ENCODE measurements around the gene PRDM16.

The PRDM16 gene

DNA sequence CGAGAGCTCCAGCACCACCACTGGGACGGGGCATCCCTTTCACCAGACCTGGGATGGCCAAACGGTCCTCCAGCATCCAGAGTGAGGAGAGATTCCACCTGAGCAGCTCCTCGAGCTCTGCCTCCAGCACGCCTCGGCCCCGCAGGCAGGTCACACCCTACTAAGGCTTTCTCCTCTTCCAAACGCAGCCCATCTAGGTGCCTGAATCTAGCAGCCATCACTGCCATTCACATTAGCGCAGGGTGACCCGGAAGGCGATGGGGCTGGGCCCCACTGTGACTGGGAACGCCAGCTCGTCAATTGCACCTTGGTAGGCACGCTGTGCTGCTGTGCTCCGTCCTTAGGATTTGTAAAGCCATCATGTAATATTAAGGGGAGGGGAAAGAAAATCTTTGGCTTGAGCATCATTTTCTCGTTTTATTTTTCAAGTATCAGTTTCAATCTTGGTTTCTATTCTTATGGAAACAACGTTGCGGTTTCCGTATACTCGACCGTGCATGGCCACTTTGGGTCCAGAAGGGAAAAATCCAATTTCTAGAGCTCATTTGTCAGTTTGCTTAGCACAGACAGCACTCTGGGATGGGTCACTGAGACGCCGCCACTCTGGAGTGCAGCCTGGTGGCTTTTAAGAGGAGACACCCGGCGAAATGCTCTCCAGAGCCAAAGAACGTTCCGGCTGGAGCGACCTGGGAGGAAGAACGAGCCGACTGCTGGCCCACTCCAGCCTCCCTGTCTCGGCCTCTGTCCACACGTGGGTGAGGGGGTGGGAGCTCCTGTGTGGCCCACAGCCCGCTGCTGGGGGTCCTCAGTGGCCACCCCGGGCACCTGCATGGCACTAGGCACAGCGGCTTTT is 173.6 kb downstream of the PRDM16 start:
- DNase-seq (ENCODE audit: low read depth, low spot score): no peak

- DNase-seq (ENCODE audit: low read depth, low spot score): no peak
Measured at GRCh38 chr1:3243304-3243703, 174.3 kb downstream of the PRDM16 start.

GRCh38 chr1:3244025-3244926 is 175.3 kb downstream of the PRDM16 start:
- DNase-seq (ENCODE audit: low read depth, low spot score): no peak

- DNase-seq (ENCODE audit: low read depth, low spot score): no peak
Measured at GRCh38 chr1:3244927-3245315, 175.9 kb downstream of the PRDM16 start.

DNA sequence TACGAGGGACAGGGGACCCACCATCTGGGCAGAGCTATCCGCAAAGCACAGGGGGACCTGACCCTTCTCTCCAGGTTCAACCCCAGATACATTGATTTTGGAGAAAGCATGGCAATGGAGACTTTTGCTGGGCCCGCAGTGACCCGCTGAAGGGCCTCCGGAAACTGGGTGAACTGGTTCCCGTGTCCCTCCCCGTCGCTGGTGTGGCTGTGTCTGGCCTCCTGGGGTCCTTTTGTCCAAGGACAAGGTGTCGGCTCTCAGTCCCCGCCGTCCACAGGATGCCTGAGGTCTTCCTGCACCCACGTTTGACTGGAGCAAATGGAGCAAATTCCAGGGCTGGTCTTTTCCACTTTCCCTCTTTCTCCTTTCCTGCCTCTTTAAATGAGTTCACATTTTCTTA is 176.3 kb downstream of the PRDM16 start:
- no peak for DNase-seq (ENCODE audit: low read depth, low spot score)

- no peak for DNase-seq (ENCODE audit: low read depth, low spot score)
Measured at GRCh38 chr1:3245768-3246167, 176.8 kb downstream of the PRDM16 start.

DNA sequence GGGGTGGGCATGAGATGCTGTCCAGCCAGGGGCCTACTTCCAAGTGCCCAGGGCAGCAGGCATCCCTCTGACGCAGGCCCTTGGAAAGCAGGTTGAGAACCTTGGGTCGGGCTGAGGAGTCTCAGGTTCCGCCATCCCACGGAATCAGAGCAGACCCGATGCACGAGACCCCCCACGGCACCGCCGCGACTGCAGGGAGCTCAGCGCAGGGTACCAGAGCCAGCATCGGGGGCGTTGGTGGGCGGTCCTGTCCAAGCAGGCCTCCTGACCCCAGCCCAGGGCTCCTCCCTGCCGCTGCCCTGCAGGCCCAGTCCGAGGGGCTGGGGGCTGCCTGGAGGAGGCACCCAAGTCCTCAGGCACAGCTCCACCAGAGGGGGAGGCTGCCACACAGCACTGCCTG is 177.2 kb downstream of the PRDM16 start:
- no peak for DNase-seq (ENCODE audit: low read depth, low spot score)

DNA sequence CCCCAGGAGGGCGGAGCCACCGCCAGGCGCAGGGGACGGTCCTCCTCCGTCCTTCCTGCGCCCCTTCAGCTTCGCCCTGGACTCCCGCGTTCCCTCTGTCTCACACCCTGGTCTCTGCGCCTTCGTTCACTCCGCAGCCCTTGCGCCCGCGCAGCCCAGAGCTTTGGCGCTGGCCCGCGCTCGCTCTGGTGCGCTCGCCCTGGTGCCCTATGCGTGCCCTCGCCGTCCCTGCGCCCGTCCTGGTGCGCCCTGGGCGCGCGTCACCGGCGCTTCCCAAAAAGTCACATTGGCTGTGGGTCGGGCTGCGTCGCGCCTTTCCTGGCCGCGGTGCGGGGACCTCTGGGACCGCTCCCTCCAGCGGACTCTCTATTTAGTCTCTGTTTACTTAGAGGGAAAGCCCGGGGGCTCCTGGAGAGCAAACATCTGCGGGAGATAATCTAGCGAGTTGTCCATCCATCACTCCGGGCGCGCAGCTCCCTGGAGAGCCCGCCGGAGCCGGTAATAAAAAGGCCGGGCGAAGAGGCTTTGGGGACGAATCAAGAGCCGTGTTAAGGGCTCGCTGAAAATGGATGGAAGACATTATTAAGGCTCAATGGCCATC is 178.6 kb downstream of the PRDM16 start:
- no peak for DNase-seq (ENCODE audit: low read depth, low spot score)

- DNase-seq (ENCODE audit: low read depth, low spot score): no peak
Measured at GRCh38 chr1:3248155-3249141, 179.4 kb downstream of the PRDM16 start.

- no peak for DNase-seq (ENCODE audit: low read depth, low spot score)
Measured at GRCh38 chr1:3249231-3249630, 180.2 kb downstream of the PRDM16 start.

DNA sequence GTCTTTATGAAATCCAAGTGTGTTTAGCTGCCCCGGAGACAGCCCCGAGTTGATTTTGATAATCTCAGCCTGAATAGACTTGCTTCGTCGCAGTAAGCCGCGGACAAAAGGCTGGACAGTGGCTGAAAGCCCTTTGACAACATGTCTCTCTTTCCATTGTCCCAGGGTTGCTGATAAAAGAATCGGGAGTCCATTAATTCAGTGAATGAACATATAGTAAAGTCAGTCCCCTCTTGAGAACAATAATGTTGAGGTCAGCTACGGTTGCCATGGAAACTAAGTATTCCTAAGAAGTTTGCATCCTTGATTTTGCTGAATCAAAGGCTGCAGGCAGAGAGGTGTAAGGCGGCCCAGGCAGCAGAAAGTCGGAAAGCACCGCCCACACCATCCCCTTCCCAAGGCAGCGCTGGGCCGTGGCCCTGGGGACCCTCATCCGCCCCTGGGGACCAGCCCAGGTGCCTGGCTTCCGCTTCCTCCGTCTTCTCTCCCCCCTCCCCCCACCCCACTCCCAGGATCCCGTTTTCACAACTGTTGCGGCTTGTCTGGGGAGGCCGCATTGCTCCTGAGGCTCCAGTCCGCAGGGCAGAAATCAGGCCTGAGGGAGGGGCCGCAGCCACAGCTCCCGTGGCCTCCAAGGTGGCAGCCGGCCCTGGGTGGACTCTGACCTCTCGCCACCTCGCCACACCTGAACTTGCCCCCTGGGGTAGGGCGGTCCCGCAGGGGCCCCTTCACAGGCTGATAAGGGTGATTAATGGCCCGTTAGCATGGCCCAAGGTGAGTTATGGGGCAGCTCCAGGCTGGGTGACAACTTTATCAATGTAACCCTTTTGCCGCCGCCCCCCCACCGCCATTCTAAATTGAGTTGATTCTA is 180.9 kb downstream of the PRDM16 start:
- no peak for DNase-seq (ENCODE audit: low read depth, low spot score)

DNA sequence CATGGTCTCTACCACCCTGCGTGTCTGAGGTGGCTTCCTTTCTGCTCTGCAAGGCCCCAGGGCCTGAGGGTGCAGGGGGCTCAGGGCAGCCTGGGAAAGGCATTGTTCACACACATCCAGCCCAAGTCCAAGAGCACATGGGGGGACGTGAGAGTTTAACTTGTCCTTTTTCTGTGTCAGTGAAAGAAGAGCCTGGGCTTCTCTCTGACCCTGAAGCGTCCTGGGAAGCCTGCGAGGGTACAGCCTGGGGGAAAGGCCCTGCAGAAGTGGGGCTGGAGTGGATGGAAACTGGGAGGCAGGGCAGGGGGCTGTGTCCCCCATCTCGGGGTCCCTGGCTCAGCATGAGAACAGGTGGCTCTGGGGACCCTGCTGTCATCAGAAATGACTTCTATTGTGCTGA is 181.6 kb downstream of the PRDM16 start:
- no peak for DNase-seq (ENCODE audit: low read depth, low spot score)

GRCh38 chr1:3251099-3251806 is 182.2 kb downstream of the PRDM16 start:
- no peak for DNase-seq (ENCODE audit: low read depth, low spot score)

- no peak for DNase-seq (ENCODE audit: low read depth, low spot score)
Measured at GRCh38 chr1:3251807-3252428, 182.9 kb downstream of the PRDM16 start.

DNA sequence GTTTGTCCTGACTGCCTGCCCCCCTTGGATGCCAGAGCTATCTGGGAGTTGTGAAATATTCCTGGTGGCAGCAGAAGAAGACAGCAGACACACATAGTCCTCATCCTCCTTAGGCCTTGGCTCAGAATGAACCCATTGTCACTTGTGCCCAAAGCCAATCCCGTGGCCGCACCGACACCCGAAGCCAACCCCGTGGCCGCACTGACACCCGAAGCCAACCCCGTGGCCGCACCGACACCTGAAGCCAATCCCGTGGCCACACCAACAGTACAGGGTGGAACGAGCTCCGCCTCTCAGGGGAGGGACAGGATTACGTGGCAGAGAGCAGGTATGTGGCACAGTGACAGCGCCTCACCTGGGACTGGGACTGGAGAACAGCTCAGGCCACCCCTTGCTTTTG is 186.7 kb downstream of the PRDM16 start:
- no peak for DNase-seq (ENCODE audit: low read depth, low spot score)

DNA sequence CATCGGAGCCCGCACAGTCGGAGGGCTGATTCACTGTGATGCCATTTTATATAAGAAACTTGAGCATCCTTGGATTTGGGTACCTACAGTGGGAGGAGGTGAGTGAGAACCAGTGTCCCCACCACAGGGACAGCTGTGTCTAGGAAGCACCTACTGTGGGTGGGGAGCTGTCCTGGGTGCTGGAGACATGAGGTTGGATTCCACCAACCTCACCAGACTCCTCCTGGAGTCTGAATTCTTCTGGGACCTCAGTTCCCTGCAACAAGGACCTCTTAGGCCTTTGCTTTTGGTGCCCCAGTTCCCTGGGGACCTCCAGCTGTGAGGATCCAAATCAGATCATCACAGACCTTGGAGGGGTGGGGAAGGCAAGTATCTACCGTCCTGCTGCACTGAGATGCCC is 188.8 kb downstream of the PRDM16 start:
- DNase-seq (ENCODE audit: low read depth, low spot score): no peak

DNA sequence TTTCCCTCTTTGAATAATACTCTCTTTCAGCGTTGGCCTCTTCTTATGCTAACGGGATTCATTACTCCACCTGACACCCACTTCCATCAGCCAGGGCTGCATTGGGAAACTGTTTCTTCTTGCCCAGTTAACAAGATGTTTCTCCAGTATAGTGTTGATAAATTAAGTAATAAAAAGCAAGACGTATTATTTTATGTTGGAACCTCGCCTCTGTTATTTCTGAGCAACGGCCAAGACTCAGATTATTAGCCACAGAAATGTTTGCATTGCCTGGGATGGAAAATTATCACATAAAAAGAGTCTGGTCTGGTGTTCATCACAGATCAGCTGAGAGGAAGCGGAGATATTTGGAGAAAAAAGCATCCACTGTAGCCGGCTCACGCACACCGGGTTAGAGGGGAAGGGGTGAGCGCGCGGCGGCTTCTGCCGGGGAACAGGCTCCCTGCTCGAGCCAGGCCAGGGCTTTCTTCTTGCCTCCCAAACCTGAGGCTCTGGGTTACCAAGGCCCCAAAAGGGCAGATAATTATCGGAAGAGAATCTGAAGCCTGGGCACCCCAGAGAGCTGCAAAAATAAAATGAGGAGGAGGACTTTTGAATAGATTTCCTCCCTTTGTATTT is 189.5 kb downstream of the PRDM16 start:
- DNase-seq (ENCODE audit: low read depth, low spot score): no peak

- DNase-seq (ENCODE audit: low read depth, low spot score): no peak
Measured at GRCh38 chr1:3259020-3259419, 190.0 kb downstream of the PRDM16 start.
